ENCODE data around the gene PRR11.

DNA sequence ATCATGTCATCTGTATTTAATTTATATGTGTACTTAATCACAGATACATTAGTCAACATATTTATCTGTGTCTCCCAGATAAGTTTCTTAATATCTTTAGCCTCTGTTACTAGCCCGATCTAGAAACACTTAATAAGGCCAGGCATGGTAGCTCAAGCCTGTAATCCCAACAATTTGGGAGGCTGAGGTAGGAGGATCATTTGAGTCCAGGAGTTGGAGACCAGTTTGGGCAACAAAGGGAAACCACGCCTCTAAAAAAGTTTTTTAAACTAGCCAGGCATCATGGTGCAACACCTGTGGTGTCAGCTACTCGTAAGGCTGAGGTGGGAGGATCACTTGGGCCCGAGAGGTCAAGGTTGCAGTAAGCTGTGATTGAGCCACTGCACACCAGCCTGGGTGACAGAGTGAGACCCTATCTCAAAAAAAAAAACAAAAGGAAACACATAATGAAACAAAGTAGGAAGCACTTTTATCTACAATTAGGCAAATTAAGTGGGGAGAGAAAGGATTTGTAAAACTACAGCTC lies 9.9 kb upstream of the PRR11 start:
- TF ChIP-seq POLR2A (IDR thresholded peaks at IDR 0.05): no peak
- TF ChIP-seq, protein P1, sequence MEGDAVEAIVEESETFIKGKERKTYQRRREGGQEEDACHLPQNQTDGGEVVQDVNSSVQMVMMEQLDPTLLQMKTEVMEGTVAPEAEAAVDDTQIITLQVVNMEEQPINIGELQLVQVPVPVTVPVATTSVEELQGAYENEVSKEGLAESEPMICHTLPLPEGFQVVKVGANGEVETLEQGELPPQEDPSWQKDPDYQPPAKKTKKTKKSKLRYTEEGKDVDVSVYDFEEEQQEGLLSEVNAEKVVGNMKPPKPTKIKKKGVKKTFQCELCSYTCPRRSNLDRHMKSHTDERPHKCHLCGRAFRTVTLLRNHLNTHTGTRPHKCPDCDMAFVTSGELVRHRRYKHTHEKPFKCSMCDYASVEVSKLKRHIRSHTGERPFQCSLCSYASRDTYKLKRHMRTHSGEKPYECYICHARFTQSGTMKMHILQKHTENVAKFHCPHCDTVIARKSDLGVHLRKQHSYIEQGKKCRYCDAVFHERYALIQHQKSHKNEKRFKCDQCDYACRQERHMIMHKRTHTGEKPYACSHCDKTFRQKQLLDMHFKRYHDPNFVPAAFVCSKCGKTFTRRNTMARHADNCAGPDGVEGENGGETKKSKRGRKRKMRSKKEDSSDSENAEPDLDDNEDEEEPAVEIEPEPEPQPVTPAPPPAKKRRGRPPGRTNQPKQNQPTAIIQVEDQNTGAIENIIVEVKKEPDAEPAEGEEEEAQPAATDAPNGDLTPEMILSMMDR (IDR thresholded peaks at IDR 0.05): no peak

Measured in thyroid gland (tissue), 4 donors.